PFSK-1 (cell line): ENCODE measurements around the gene ISM2.

ENCODE experiments used
- FOXP2 ChIP-seq: optimal IDR thresholded peaks from 2 replicates; pipeline ENCODE3; 2011; ENCODE audit warnings: borderline replicate concordance, control low read depth, inconsistent platforms; ENCODE audit not compliant: insufficient read depth; ENCODE audit errors: extremely low read length, extremely low read depth
- POLR2AphosphoS5 ChIP-seq: IDR thresholded peaks from 2 replicates; pipeline ENCODE4 v1.6.1; 2012; ENCODE audit warnings: low read depth, mild to moderate bottlenecking, control low read depth, low read length, moderate library complexity
- SIN3A ChIP-seq: IDR thresholded peaks from 2 replicates; pipeline ENCODE4 v1.6.1; 2012; ENCODE audit warnings: mild to moderate bottlenecking, low read length, moderate library complexity, borderline replicate concordance; ENCODE audit not compliant: insufficient read depth
- TAF1 ChIP-seq: IDR thresholded peaks from 2 replicates; pipeline ENCODE4 v1.6.1; 2012; ENCODE audit warnings: low read length, control low read depth, borderline replicate concordance; ENCODE audit not compliant: insufficient read depth

DNA sequence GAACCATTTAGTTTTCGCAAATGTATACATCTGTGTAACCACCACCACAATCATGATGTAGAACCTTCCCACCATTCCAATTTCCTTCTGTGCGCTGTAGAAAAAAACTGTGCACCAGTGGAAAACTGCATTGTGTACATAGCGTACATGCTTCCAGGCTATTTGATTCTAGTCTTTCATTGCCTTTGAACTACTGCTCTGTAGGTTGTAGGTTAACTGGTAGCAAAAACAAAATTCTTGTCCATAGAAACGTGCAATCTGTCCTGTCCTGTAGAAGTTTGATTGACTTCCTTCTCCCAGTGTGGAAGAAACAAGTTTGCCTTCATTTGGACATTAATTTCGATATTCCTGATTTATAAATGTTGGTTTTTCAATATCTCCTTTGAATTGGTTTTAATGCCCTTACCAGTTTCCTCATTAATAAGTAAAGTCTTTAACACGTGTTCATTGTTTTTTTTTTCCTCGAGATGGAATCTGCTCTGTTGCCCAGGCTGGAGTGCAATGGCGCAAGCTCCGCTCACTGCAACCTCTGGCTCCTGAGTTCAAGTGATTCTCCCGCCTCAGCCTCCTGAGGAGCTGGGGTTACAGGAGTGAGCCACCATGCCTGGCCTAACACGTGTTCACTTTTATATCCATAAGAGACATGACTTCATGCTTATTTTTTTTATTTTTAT lies 3.6 kb upstream of the ISM2 start:
- no peak for TF ChIP-seq TAF1
- TF ChIP-seq SIN3A: no peak
- TF ChIP-seq POLR2AphosphoS5: no peak
- TF ChIP-seq FOXP2: no peak
